HepG2 (cell line): ENCODE data around the gene MAT2A. TPM values are rescaled to one million over a fixed set of nuclear protein-coding genes. Genes with fewer than 3 reads are reported as not detected.

Experiments used
- ATF3 ChIP-seq: sonication (generic); formaldehyde crosslinking; IDR thresholded peaks from 2 replicates; pipeline ENCODE4 v1.4.0; 2020; ENCODE audit warnings: missing genetic modification reagents
- GATA4 ChIP-seq: sonication (generic); IDR thresholded peaks from 2 replicates; pipeline ENCODE4 v1.6.1; 2016; ENCODE audit warnings: antibody characterized with exemption, low read depth, borderline replicate concordance
- LRRFIP1 ChIP-seq: sonication (generic); formaldehyde crosslinking; conservative IDR thresholded peaks from 2 replicates; pipeline ENCODE4 v1.4.0; 2020; ENCODE audit warnings: missing genetic modification reagents
- MEIS1 ChIP-seq: sonication (generic); formaldehyde crosslinking; IDR thresholded peaks from 2 replicates; pipeline ENCODE4 v1.9.0; 2021; ENCODE audit warnings: mild to moderate bottlenecking, missing genetic modification reagents, moderate library complexity, borderline replicate concordance
- PPARG ChIP-seq: conservative IDR thresholded peaks from 2 replicates; pipeline ENCODE4 v1.6.1; 2016; ENCODE audit warnings: missing biosample characterization, missing genetic modification reagents
- SP1 ChIP-seq, 2 experiments: fragments of 450-650 bp in 1 of 2; sonication (generic) in 1 of 2; formaldehyde crosslinking in 1 of 2; IDR thresholded peaks; 2 replicates each; pipeline versions ENCODE4 v1.4.0 to v1.6.1; 2016 to 2020; ENCODE audit warnings: missing genetic modification reagents in 1 of 2
- ZNF276 ChIP-seq: sonication (generic); formaldehyde crosslinking; IDR thresholded peaks from 2 replicates; pipeline ENCODE4 v1.4.0; 2020; ENCODE audit warnings: mild to moderate bottlenecking, low read depth, missing genetic modification reagents
- ZNF549 ChIP-seq: sonication (generic); formaldehyde crosslinking; IDR thresholded peaks from 2 replicates; pipeline ENCODE4 v1.5.0; 2020; ENCODE audit warnings: missing genetic modification reagents
- ZNF567 ChIP-seq: sonication (generic); formaldehyde crosslinking; IDR thresholded peaks from 2 replicates; pipeline ENCODE4 v1.8.1; 2023; ENCODE audit warnings: mild to moderate bottlenecking, missing genetic modification reagents, borderline replicate concordance
- ZNF609 ChIP-seq: sonication (generic); formaldehyde crosslinking; IDR thresholded peaks from 2 replicates; pipeline ENCODE4 v1.4.0; 2020; ENCODE audit warnings: mild to moderate bottlenecking, missing genetic modification reagents, borderline replicate concordance
- ZNF768 ChIP-seq: sonication (generic); formaldehyde crosslinking; IDR thresholded peaks from 2 replicates; pipeline ENCODE4 v1.4.0; 2020; ENCODE audit warnings: missing genetic modification reagents
- ZNF788 ChIP-seq: sonication (generic); formaldehyde crosslinking; IDR thresholded peaks from 2 replicates; pipeline ENCODE4 v1.5.0; 2020; ENCODE audit warnings: mild to moderate bottlenecking, missing genetic modification reagents, borderline replicate concordance
- polyA plus RNA-seq, 8 experiments: library from polyadenylated mRNA; depleted of rRNA in 3 of 8; stranded (reverse) in 7 of 8; unstranded in 1 of 8; fragments of >200 nt; fragmentation: Illumina TruSeq in 4 of 8; extraction: Trizol in 4 of 8; gene quantifications; 2 replicates each; pipeline versions ENCODE4 v1.2.1 to v1.2.3, GENCODE V29; 2011 to 2016; ENCODE audit warnings: low read depth in 4 of 8, missing spikeins in 1 of 8, mixed read lengths in 1 of 8; ENCODE audit not compliant: insufficient read depth in 1 of 8
- total RNA-seq, 5 experiments: library from RNA; depleted of rRNA; stranded (reverse); fragments of >200 nt; fragmentation: Illumina TruSeq; extraction: Trizol; gene quantifications; 2 replicates each; pipeline ENCODE4 v1.2.3, GENCODE V29; 2016; ENCODE audit warnings: low read depth in 1 of 5
- TF ChIP-seq, protein P1 (sequence below): sonication (generic); formaldehyde crosslinking; IDR thresholded peaks from 2 replicates; pipeline ENCODE4 v1.4.0; 2020; ENCODE audit warnings: missing genetic modification reagents, borderline replicate concordance
- TF ChIP-seq, protein P2 (sequence below): sonication (generic); formaldehyde crosslinking; IDR thresholded peaks from 2 replicates; pipeline ENCODE4 v1.8.0; 2022; ENCODE audit warnings: mild to moderate bottlenecking, missing genetic modification reagents, borderline replicate concordance

MAT2A gene
- total and polyA plus RNA-seq, 2 of the 13 experiments (the other 11 are each of a cell fraction or from before 2014, with no cell fraction given), result 155 to 331 TPM

DNA sequence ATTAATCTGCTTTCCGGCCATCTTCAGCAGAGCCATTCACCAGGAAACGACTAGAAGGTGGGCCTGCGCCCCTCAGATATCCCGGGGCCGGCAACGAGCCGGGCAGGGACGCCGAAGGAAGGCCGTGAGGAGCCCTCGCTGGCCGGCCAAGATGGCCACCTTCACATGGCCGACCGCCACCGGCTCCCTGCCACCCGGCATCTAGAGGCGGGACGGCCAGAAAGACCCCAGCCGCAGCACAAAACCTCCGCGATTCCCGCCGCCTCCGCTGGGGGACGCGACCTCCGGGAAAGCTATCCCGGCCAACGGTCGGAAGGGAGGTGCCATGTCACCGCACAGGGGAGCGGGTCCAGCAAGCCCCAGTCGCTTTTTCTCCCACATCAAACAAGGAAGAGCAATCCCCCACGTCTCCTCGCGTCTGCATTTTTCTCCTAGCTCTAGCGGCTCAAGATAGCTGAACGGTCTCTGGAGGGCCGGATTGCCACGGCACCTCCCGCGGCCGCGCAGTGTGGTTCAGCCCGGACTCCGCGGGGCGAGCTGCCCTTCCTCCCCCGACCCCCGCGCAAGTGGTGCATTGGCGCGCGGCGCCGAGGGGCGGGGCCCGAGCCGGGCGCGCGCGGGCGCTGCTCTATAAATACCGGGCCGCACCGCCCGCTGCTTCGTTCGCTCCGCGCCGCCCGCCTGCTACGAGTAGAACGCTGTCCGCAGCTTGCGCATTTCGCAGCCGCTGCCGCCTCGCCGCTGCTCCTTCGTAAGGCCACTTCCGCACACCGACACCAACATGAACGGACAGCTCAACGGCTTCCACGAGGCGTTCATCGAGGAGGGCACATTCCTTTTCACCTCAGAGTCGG lies at the start of gene MAT2A (continued):
- peak; percentile 71 for TF ChIP-seq ZNF609 (CRISPR knock-in tag)
- TF ChIP-seq SP1 (IDR thresholded peaks at IDR 0.05), result no peak
- peak; percentile 93 for TF ChIP-seq SP1 (CRISPR knock-in tag; IDR thresholded peaks at IDR 0.05)
- peak; percentile 82 for TF ChIP-seq ZNF768
- TF ChIP-seq, protein P1, sequence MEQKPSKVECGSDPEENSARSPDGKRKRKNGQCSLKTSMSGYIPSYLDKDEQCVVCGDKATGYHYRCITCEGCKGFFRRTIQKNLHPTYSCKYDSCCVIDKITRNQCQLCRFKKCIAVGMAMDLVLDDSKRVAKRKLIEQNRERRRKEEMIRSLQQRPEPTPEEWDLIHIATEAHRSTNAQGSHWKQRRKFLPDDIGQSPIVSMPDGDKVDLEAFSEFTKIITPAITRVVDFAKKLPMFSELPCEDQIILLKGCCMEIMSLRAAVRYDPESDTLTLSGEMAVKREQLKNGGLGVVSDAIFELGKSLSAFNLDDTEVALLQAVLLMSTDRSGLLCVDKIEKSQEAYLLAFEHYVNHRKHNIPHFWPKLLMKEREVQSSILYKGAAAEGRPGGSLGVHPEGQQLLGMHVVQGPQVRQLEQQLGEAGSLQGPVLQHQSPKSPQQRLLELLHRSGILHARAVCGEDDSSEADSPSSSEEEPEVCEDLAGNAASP (CRISPR knock-in tag), result peak; percentile 71
- TF ChIP-seq ZNF549, result peak; percentile 87; the same call in 1 of the 2 replicates
- peak; percentile 73 for TF ChIP-seq MEIS1 (CRISPR knock-in tag)
- TF ChIP-seq ZNF788 (CRISPR knock-in tag), result peak; percentile 66
- TF ChIP-seq, protein P2, sequence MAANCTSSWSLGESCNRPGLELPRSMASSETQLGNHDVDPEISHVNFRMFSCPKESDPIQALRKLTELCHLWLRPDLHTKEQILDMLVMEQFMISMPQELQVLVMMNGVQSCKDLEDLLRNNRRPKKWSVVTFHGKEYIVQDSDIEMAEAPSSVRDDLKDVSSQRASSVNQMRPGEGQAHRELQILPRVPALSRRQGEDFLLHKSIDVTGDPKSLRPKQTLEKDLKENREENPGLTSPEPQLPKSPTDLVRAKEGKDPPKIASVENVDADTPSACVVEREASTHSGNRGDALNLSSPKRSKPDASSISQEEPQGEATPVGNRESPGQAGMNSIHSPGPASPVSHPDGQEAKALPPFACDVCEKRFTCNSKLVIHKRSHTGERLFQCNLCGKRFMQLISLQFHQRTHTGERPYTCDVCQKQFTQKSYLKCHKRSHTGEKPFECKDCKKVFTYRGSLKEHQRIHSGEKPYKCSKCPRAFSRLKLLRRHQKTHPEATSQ (CRISPR knock-in tag), result peak; percentile 66
- TF ChIP-seq ZNF276 (CRISPR knock-in tag), result peak; percentile 11; the same call in 1 of the 2 replicates
- TF ChIP-seq LRRFIP1, result peak; percentile 86; the same call in 1 of the 2 replicates
- TF ChIP-seq PPARG, result peak; percentile 57; the same call in 1 of the 2 replicates
- peak; percentile 80 for TF ChIP-seq ATF3
- TF ChIP-seq GATA4, result peak; percentile 94
- TF ChIP-seq ZNF567 (CRISPR knock-in tag), result peak; percentile 93; the same call in 1 of the 2 replicates
